Measurements from ENCODE around the gene YIPF1. TPM values are rescaled to one million over a fixed set of nuclear protein-coding genes. Genes with fewer than 3 reads are reported as not detected.

Gene YIPF1
- 10 to 100 TPM; 16.1 to 21.1 TPM for total RNA-seq

DNA sequence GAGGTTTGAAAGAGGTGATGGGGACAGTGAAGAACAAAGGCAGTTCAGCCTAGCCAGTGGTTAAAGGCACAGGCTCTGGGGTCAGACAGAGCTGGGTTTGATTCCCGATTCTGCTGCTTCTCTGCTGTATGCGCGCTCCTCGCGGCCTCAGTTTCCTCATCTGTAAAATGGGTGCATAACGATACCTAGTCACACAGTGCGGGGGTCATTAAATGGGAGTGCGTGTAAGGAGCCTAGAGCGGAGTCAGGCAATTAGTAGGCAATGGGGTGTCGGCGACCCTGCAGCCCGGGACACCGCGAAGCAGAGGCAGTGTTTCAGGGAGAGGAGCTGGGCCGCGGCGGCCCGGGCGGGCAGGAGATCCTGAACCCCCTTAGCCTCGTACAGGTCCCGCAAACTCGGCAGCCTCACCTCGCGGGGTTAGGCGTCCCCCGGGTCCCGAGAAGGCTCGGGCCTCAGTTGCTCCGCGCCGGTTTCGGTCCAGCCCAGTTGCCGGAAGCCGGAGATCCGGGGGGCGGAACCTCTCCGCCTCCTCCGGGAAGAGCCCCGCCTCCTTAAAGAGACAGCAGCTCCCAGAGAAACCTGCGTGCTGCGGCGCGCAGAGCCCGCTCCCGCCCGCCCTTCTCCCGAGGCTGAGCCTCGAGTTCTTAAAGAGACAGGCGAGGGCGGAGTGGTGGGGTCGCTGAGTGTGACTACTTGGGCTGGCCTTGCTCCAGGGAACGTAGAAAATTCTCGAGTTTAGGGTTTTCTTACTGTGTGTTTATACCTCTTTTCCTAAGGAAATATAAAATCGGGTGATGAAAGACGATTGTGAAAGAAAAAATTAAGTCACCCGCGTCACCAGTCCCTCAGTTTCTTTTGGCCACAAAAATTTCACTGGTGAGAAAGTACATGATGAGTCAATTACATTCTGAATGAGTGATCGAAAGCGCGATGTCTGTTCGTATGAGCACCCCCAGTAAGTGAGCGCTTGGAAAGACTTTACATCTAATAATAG is at the start of gene YIPF1:
Gene YIPF1 (minus strand): TSS at position 494 of the 995 bp plus-strand sequence. CDS start 860 bp downstream, outside the sequence.
- intact Hi-C loops (cut with DNase I), result no loop called here
- H3K27me3 ChIP-seq, result no peaks in the 10 kb centered on the region
- H3K27ac ChIP-seq, result peak within 1 kb of the TSS; percentile 52 to 88 (median 70)
- ATAC-seq, result peak; percentile 99
- peaks cover 17% of the 10 kb centered on the region for H3K4me1 ChIP-seq
- 2 to 3% methylated on average over 20 to 57 of the region's 62 CpGs for WGBS, 2 donors
- TF ChIP-seq, protein P1, sequence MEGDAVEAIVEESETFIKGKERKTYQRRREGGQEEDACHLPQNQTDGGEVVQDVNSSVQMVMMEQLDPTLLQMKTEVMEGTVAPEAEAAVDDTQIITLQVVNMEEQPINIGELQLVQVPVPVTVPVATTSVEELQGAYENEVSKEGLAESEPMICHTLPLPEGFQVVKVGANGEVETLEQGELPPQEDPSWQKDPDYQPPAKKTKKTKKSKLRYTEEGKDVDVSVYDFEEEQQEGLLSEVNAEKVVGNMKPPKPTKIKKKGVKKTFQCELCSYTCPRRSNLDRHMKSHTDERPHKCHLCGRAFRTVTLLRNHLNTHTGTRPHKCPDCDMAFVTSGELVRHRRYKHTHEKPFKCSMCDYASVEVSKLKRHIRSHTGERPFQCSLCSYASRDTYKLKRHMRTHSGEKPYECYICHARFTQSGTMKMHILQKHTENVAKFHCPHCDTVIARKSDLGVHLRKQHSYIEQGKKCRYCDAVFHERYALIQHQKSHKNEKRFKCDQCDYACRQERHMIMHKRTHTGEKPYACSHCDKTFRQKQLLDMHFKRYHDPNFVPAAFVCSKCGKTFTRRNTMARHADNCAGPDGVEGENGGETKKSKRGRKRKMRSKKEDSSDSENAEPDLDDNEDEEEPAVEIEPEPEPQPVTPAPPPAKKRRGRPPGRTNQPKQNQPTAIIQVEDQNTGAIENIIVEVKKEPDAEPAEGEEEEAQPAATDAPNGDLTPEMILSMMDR (IDR thresholded peaks at IDR 0.05), result no peak
- TF ChIP-seq POLR2A (IDR thresholded peaks at IDR 0.05), result peak in 2 of 3 donors; percentile 65 to 73
- peak; percentile 90 to 95 (median 94) for DNase-seq
- H3K9me3 ChIP-seq, result no peaks in the 10 kb centered on the region
- no peaks in the 10 kb centered on the region for H3K36me3 ChIP-seq (replicated peaks in 1 of 2; ENCODE audit: insufficient read depth in 1 of 2, low read depth in 2 of 2)
- H3K4me3 ChIP-seq, result peak within 1 kb of the TSS; percentile 57 to 97

DNA sequence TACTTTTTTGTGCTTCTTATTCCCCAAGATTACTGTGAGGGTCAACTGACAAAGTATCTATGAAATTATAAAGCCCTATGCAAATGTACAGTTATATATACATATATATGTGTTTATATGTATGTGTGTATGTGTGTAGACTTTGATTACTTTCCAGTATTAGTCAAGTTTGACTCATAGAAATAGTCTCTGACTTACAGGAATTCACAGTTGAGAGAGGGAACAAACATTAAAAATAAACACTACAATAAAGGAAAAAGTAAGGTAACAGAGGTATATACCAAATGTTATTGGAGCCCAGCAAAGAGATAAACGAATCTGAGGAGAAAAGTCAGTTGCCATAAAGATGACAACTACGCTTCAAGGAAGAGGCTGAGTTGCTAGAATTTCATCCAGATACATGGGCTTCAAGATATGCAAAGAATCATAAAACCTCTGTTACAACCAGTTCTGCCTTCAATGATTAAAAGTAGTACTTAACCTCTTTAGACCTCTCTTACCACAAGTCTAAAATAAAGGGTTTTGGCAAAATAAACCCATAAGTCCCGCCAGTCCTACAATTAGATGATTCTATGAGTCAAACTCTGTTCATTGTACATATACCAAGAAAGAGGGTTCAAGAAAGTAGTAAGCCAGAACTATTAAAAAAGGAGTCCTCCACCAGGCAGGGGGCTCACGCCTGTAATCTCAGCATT is 48.7 kb upstream of the YIPF1 start:
- intact Hi-C loops (cut with DNase I), result no loop called here
- no peak overlapping the region for H3K4me3 ChIP-seq
- DNase-seq (no peak), ATAC-seq (no peak)
- H3K27ac ChIP-seq, result no peak overlapping the region
- 84 to 89% methylated on average over 4 of the region's 4 CpGs for WGBS, 2 donors
- no peaks in the 10 kb centered on the region for H3K36me3 ChIP-seq (replicated peaks in 1 of 2; ENCODE audit: insufficient read depth in 1 of 2, low read depth in 2 of 2)
- H3K4me1 ChIP-seq, result no peaks in the 10 kb centered on the region
- TF ChIP-seq, protein P1 (IDR thresholded peaks at IDR 0.05), result no peak
- no peak for TF ChIP-seq POLR2A (IDR thresholded peaks at IDR 0.05)
- H3K27me3 ChIP-seq, result no peaks in the 10 kb centered on the region
- H3K9me3 ChIP-seq, result no peaks in the 10 kb centered on the region

DNA sequence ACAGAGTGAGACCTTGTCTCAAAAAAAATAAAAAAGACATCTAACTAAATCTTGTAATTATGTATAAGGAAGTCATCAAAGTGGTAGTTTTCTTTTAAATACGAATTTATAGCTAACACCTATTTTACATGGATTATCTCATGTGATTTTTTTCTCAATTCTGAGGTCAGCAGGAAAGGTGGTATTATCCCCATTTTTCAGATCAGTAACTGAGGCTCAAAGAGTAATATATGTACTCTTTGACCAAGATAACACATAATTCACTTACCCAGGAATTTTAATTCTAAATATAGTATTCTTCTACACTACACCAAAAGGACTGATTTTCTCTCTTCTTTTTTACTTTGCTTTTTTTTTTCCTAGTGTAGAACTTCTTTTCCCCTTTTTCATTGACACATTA is 46.8 kb upstream of the YIPF1 start:
- DNase-seq (no peak), ATAC-seq (no peak)
- Histone ChIP-seq H3K4me3 (no peak overlapping the region), H3K27ac (no peak overlapping the region), H3K4me1 (no peaks in the 10 kb centered on the region), H3K36me3 (replicated peaks in 1 of 2; ENCODE audit: insufficient read depth in 1 of 2, low read depth in 2 of 2) (no peaks in the 10 kb centered on the region), H3K9me3 (no peaks in the 10 kb centered on the region), H3K27me3 (no peaks in the 10 kb centered on the region)
- intact Hi-C loops (cut with DNase I), result no loop called here
- WGBS, 2 donors, result 86 to 95% methylated on average over 1 of the region's 1 CpG
- TF ChIP-seq POLR2A (IDR thresholded peaks at IDR 0.05), result no peak
- TF ChIP-seq, protein P1 (IDR thresholded peaks at IDR 0.05), result no peak

DNA sequence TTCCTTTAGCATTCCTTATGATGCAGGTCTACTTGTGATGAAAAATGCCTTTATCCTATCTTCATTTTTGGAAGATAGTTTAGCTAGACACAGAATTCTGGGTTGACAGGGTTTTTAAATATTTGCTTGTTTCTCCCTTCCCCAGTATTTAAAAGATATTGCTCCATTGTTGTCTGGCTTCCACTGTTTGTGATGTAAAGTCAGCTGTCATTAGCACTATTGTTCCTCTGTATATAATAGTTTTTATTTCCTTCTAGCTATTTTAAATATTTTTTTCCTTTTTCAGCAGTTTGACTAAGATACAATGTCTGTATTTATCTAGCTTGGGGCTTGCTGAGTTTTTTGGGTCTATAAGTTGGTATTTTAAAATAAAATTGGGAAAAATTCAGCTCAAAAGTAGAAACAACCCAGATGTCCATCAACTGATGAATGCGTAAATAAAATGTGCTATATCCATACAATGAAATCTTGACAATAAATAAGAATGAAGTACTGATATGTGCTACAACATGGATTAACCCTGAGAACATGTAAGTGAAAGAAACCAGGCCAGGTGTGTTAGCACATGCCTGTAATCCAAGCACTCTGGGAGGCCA is 44.7 kb upstream of the YIPF1 start:
- 93 to 97% methylated on average over 1 of the region's 1 CpG for WGBS, 2 donors
- TF ChIP-seq POLR2A (IDR thresholded peaks at IDR 0.05), result no peak
- TF ChIP-seq, protein P1 (IDR thresholded peaks at IDR 0.05), result no peak
- no peak overlapping the region for H3K27ac ChIP-seq
- no peak for DNase-seq
- no peak for ATAC-seq
- no peaks in the 10 kb centered on the region for H3K27me3 ChIP-seq
- H3K4me1 ChIP-seq, result no peaks in the 10 kb centered on the region
- H3K4me3 ChIP-seq, result no peak overlapping the region
- intact Hi-C loops (cut with DNase I), result no loop called here
- H3K36me3 ChIP-seq (replicated peaks in 1 of 2; ENCODE audit: insufficient read depth in 1 of 2, low read depth in 2 of 2), result no peaks in the 10 kb centered on the region
- H3K9me3 ChIP-seq, result no peaks in the 10 kb centered on the region
